ENCODE data around the gene EIF2S2. TPM values are rescaled to one million over a fixed set of nuclear protein-coding genes. Genes with fewer than 3 reads are reported as not detected.
A peak's percentile ranks its signal among the peaks of the same experiment; 100 is the strongest.

Gene EIF2S2
- total RNA-seq, 6 donors from 2014 or later: 28.3 to 76.1 (median 50.3) TPM

- peaks cover 0 to 3% (median 0%) of the 10 kb centered on the region in 4 donors for H3K36me3 ChIP-seq
- WGBS, 2 donors: 20 to 33% methylated on average over 1 of the region's 1 CpG
- ATAC-seq (ENCODE audit: low FRiP score in 2 of 2) (no peak), DNase-seq (no peak)
- H3K4me3 ChIP-seq: no peak overlapping the region
- H3K4me1 ChIP-seq: peaks cover 25 to 50% (median 37%) of the 10 kb centered on the region in 4 donors
- no peaks in the 10 kb centered on the region for H3K27me3 ChIP-seq
- H3K27ac ChIP-seq: no peak overlapping the region
- H3K9me3 ChIP-seq: no peaks in the 10 kb centered on the region
- no peak for TF ChIP-seq CTCF (IDR thresholded peaks at IDR 0.05)
- no peak for TF ChIP-seq POLR2AphosphoS5 (IDR thresholded peaks at IDR 0.05)
- no peak for TF ChIP-seq EP300 (IDR thresholded peaks at IDR 0.05)
- no peak for TF ChIP-seq POLR2A (IDR thresholded peaks at IDR 0.05)
These were observed 56.8 kb downstream of the EIF2S2 start for GRCh38 chr20:34055290-34055689.

GRCh38 chr20:34052414-34052813 is 59.6 kb downstream of the EIF2S2 start:
- no peak for TF ChIP-seq EP300 (IDR thresholded peaks at IDR 0.05)
- TF ChIP-seq POLR2A (IDR thresholded peaks at IDR 0.05): no peak
- no peak for TF ChIP-seq POLR2AphosphoS5 (IDR thresholded peaks at IDR 0.05)
- no peak for TF ChIP-seq CTCF (IDR thresholded peaks at IDR 0.05)
- no peak overlapping the region for H3K4me3 ChIP-seq
- H3K9me3 ChIP-seq: no peaks in the 10 kb centered on the region
- ATAC-seq (ENCODE audit: low FRiP score in 2 of 2): no peak
- peaks cover 22 to 67% (median 45%) of the 10 kb centered on the region in 4 donors for H3K4me1 ChIP-seq
- H3K27me3 ChIP-seq: no peaks in the 10 kb centered on the region
- 51 to 56% methylated on average over 2 of the region's 2 CpGs for WGBS, 2 donors
- DNase-seq: no peak
- peak overlapping the region in 1 of 4 donors; percentile 40 for H3K27ac ChIP-seq
- no peaks in the 10 kb centered on the region for H3K36me3 ChIP-seq

DNA sequence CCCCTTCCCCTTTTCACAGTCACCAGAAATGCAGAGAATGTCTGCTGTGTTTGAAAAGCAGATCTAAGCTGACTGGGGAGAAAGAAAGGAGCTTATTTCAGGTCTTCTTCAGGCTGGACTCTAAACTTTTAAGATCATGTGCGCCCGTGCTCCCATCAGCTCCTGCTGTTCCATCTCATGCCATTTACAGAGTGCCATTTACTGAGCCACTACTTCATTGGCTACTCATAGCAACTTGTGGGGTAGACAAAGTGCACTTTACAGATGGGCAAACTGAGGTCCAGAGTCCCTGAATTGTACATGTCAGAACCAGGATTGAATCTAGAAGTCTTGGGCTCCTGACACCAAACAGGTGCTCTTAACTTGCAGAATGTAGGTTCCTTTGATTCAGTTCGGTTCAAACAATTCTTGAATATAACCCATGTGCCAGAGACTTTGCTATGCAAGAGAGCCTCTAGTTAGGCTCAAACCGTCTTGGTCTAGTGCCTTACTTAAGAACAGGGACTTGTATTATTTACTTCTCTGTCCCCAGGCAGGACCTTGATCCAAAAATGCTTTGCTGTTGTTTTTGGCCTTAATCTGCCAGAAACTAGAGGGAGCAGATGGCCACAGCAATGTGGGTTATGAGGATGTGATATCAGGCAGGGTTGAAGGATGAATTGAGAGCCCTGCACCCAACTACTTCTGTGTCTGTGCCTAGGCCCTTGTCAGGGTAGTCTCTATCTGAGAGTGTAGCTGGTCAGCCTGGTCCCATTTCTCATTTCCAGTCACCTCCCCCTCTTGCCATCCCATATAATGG is 61.9 kb downstream of the EIF2S2 start:
- Histone ChIP-seq H3K4me3 (no peak overlapping the region), H3K27ac (no peak overlapping the region)

DNA sequence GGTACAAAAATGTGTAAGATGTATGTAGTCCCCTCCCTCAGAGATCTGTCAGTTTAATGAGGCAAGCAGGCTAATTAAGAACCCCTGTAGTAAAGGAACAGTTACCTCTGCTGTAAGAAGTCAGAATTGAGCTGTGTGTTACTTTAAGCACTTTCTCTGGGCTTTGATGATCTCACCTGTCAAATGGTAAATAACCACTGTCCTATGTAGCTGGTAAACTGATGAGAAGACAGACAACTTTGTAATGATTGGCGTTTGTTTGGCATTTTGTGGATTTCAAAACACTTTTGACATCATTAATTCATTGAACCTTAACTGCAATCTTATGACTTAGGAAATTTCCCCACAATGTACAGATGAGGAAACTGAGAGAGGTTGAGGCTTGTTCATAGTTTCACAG is 62.7 kb downstream of the EIF2S2 start:
- ATAC-seq (ENCODE audit: low FRiP score in 2 of 2): no peak
- no peaks in the 10 kb centered on the region for H3K27me3 ChIP-seq
- DNase-seq: no peak
- H3K36me3 ChIP-seq: no peaks in the 10 kb centered on the region
- no peaks in the 10 kb centered on the region for H3K9me3 ChIP-seq
- peaks cover 33 to 71% (median 49%) of the 10 kb centered on the region in 4 donors for H3K4me1 ChIP-seq
- no peak overlapping the region for H3K27ac ChIP-seq
- H3K4me3 ChIP-seq: no peak overlapping the region
- no peak for TF ChIP-seq CTCF (IDR thresholded peaks at IDR 0.05)
- no peak for TF ChIP-seq EP300 (IDR thresholded peaks at IDR 0.05)
- WGBS, 2 donors: 84 to 92% methylated on average over 1 of the region's 1 CpG

More for the DNA sequence above, 61.9 kb downstream of the EIF2S2 start:
- H3K9me3 ChIP-seq: no peaks in the 10 kb centered on the region
- peak in 1 of 2 donors; percentile 34 for ATAC-seq (ENCODE audit: low FRiP score in 2 of 2)
- no peaks in the 10 kb centered on the region for H3K27me3 ChIP-seq
- no peak for TF ChIP-seq POLR2A (IDR thresholded peaks at IDR 0.05)
- no peak for TF ChIP-seq POLR2AphosphoS5 (IDR thresholded peaks at IDR 0.05)
- TF ChIP-seq EP300 (IDR thresholded peaks at IDR 0.05): no peak
- TF ChIP-seq CTCF (IDR thresholded peaks at IDR 0.05): no peak
- no peak for DNase-seq
- peaks cover 31 to 70% (median 47%) of the 10 kb centered on the region in 4 donors for H3K4me1 ChIP-seq
- no peaks in the 10 kb centered on the region for H3K36me3 ChIP-seq
- WGBS, 2 donors: 77 to 98% methylated on average over 4 of the region's 4 CpGs

- Histone ChIP-seq H3K9me3 (no peaks in the 10 kb centered on the region), H3K4me3 (no peak overlapping the region), H3K27ac (no peak overlapping the region), H3K36me3 (no peaks in the 10 kb centered on the region), H3K4me1 (peaks cover 30 to 78% (median 52%) of the 10 kb centered on the region in 4 donors), H3K27me3 (no peaks in the 10 kb centered on the region)
- DNase-seq: no peak
- 50 to 75% methylated on average over 4 of the region's 4 CpGs for WGBS, 2 donors
- ATAC-seq (ENCODE audit: low FRiP score in 2 of 2): no peak
- TF ChIP-seq EP300 (IDR thresholded peaks at IDR 0.05) (no peak), CTCF (IDR thresholded peaks at IDR 0.05) (no peak), POLR2A (IDR thresholded peaks at IDR 0.05) (no peak), POLR2AphosphoS5 (IDR thresholded peaks at IDR 0.05) (no peak)
These were observed 64.1 kb downstream of the EIF2S2 start for GRCh38 chr20:34047917-34048316.
